GM21367 (cell line): ENCODE results near the gene APCDD1L.
"Not testable (repeated sequence)": the region's sequence is repeated elsewhere in the genome, so short reads cannot be mapped to it uniquely, and the experiment has no call there.

Source experiments
- ATAC-seq: cut with Tn5 transposase; IDR thresholded peaks from one replicate; pipeline ENCODE4 v1.9.1; 2021; ENCODE audit not compliant: unreplicated experiment

APCDD1L gene

GRCh38 chr20:58545565-58546415 lies 30.6 kb upstream of the APCDD1L start:
- ATAC-seq = no peak

GRCh38 chr20:58544891-58545290 lies 29.7 kb upstream of the APCDD1L start:
- ATAC-seq = no peak

GRCh38 chr20:58544286-58544685 lies 29.1 kb upstream of the APCDD1L start:
- ATAC-seq = no peak

- no peak for ATAC-seq
Observed at GRCh38 chr20:58543274-58543673, 28.1 kb upstream of the APCDD1L start.

GRCh38 chr20:58542411-58543095 lies 27.4 kb upstream of the APCDD1L start:
- ATAC-seq = no peak

GRCh38 chr20:58542034-58542410 lies 26.8 kb upstream of the APCDD1L start:
- not testable (repeated sequence) for ATAC-seq

GRCh38 chr20:58538752-58539151 lies 23.6 kb upstream of the APCDD1L start:
- ATAC-seq = no peak

- ATAC-seq = no peak
Observed at GRCh38 chr20:58537831-58538230, 22.6 kb upstream of the APCDD1L start.

- ATAC-seq = no peak
Observed at GRCh38 chr20:58536289-58536688, 21.1 kb upstream of the APCDD1L start.

- no peak for ATAC-seq
Observed at GRCh38 chr20:58531657-58532056, 16.5 kb upstream of the APCDD1L start.

GRCh38 chr20:58531063-58531462 lies 15.9 kb upstream of the APCDD1L start:
- ATAC-seq = no peak

- ATAC-seq = no peak
Observed at GRCh38 chr20:58528412-58528811, 13.2 kb upstream of the APCDD1L start.

GRCh38 chr20:58526411-58526810 lies 11.2 kb upstream of the APCDD1L start:
- ATAC-seq = no peak

GRCh38 chr20:58524814-58525213 lies 9.6 kb upstream of the APCDD1L start:
- no peak for ATAC-seq

GRCh38 chr20:58523971-58524315 lies 8.7 kb upstream of the APCDD1L start:
- no peak for ATAC-seq

- ATAC-seq = no peak
Observed at GRCh38 chr20:58523072-58523970, 8.1 kb upstream of the APCDD1L start.

GRCh38 chr20:58522666-58523065 lies 7.5 kb upstream of the APCDD1L start:
- no peak for ATAC-seq

GRCh38 chr20:58521763-58522162 lies 6.6 kb upstream of the APCDD1L start:
- no peak for ATAC-seq

- ATAC-seq = no peak
Observed at GRCh38 chr20:58519940-58520712, 4.9 kb upstream of the APCDD1L start.

GRCh38 chr20:58518896-58519593 lies 3.8 kb upstream of the APCDD1L start:
- ATAC-seq = no peak
